OCI-LY3 (cell line): ENCODE results near the gene ABHD13.

Experiments used
- H2AFZ ChIP-seq: fragments of 200-600, 300-600 bp; shearing (Covaris generic); 2 replicates; pipeline ENCODE4 v1.6.0; 2014; ENCODE audit warnings: antibody characterized with exemption, low read depth, low read length
- H3K27ac ChIP-seq: fragments of 200-600, 300-600 bp; sonication (generic); 2 replicates; pipeline ENCODE4 v1.5.1; 2014; ENCODE audit warnings: mild to moderate bottlenecking, low read length, moderate library complexity, mixed read lengths
- H3K27me3 ChIP-seq: fragments of 200-600, 300-600 bp; sonication (generic); 2 replicates; pipeline ENCODE4 v1.6.1; 2014; ENCODE audit warnings: low read depth, low read length, mixed read lengths
- H3K36me3 ChIP-seq: fragments of 200-600, 300-600 bp; sonication (generic); replicated peaks from 2 replicates; pipeline ENCODE3; 2014; ENCODE audit warnings: low read depth, low read length, mixed read lengths
- H3K4me1 ChIP-seq: fragments of 300-600, 200-600 bp; sonication (generic); 2 replicates; pipeline ENCODE4 v1.6.1; 2014; ENCODE audit warnings: low read length, mixed read lengths
- H3K4me2 ChIP-seq: fragments of 200-600, 300-600 bp; sonication (generic); 2 replicates; pipeline ENCODE4 v1.6.1; 2014; ENCODE audit warnings: low read length, mixed read lengths
- H3K4me3 ChIP-seq: fragments of 300-600, 200-600 bp; sonication (generic); 2 replicates; pipeline ENCODE4 v1.5.1; 2014; ENCODE audit warnings: antibody characterized with exemption, mild to moderate bottlenecking, low read length, moderate library complexity
- H3K79me2 ChIP-seq: fragments of 300-600, 200-600 bp; shearing (Covaris generic); 2 replicates; pipeline ENCODE4 v1.6.1; 2014; ENCODE audit warnings: mild to moderate bottlenecking, low read length, mixed read lengths
- H3K9ac ChIP-seq: fragments of 300-600, 200-600 bp; shearing (Covaris generic); 2 replicates; pipeline ENCODE4 v1.6.0; 2014; ENCODE audit warnings: mild to moderate bottlenecking, low read length, moderate library complexity
- H3K9me3 ChIP-seq: fragments of 200-600, 300-600 bp; shearing (Covaris generic); 2 replicates; pipeline ENCODE4 v1.6.1; 2014; ENCODE audit warnings: low read length, mixed read lengths; ENCODE audit not compliant: insufficient read depth
- H4K20me1 ChIP-seq: fragments of 200-600, 300-600 bp; sonication (generic); 2 replicates; pipeline ENCODE4 v1.6.1; 2016; ENCODE audit warnings: low read length, mixed read lengths; ENCODE audit not compliant: insufficient read depth
- CTCF ChIP-seq: fragments of 200-600, 300-600 bp; sonication (generic); IDR thresholded peaks from 2 replicates; pipeline ENCODE4 v1.5.1; 2014; ENCODE audit warnings: antibody characterized with exemption, low read length, low read depth
- EZH2phosphoT487 ChIP-seq: fragments of 200-600 bp; shearing (Covaris generic); IDR thresholded peaks from 2 replicates; pipeline ENCODE4 v1.6.1; 2018; ENCODE audit warnings: antibody characterized with exemption, mixed run types, low read depth

Gene ABHD13

GRCh38 chr13:108182652-108183051 is 35.5 kb upstream of the ABHD13 start:
- no peak overlapping the region for H3K9ac ChIP-seq
- H3K79me2 ChIP-seq = no peaks in the 10 kb centered on the region
- H2AFZ ChIP-seq = no peak overlapping the region
- no peaks in the 10 kb centered on the region for H3K36me3 ChIP-seq
- no peaks in the 10 kb centered on the region for H3K9me3 ChIP-seq
- no peak overlapping the region for H3K4me2 ChIP-seq
- H3K27ac ChIP-seq = no peak overlapping the region
- no peaks in the 10 kb centered on the region for H4K20me1 ChIP-seq
- H3K4me1 ChIP-seq = peaks cover 8% of the 10 kb centered on the region; the same call in 1 of the 2 replicates
- no peak overlapping the region for H3K4me3 ChIP-seq
- TF ChIP-seq EZH2phosphoT487 (no peak), CTCF (no peak)
- H3K27me3 ChIP-seq = no peaks in the 10 kb centered on the region

- Histone ChIP-seq H3K27me3 (no peaks in the 10 kb centered on the region), H3K9ac (no peak overlapping the region), H3K4me1 (peaks cover 8% of the 10 kb centered on the region; the same call in 1 of the 2 replicates), H3K4me3 (no peak overlapping the region), H3K27ac (no peak overlapping the region), H2AFZ (no peak overlapping the region), H4K20me1 (no peaks in the 10 kb centered on the region), H3K4me2 (0 out of 2 replicates have a peak overlapping the region, but pooled peaks have one; percentile 4), H3K79me2 (no peaks in the 10 kb centered on the region), H3K9me3 (no peaks in the 10 kb centered on the region), H3K36me3 (no peaks in the 10 kb centered on the region)
- TF ChIP-seq EZH2phosphoT487 = no peak
- TF ChIP-seq CTCF = no peak
These were observed 33.0 kb upstream of the ABHD13 start for GRCh38 chr13:108185223-108185622.

- Histone ChIP-seq H3K36me3 (no peaks in the 10 kb centered on the region), H3K4me1 (peaks cover 8% of the 10 kb centered on the region; the same call in 1 of the 2 replicates), H3K4me2 (no peak overlapping the region), H3K27ac (no peak overlapping the region), H3K9ac (no peak overlapping the region), H3K79me2 (no peaks in the 10 kb centered on the region), H3K9me3 (no peaks in the 10 kb centered on the region), H3K4me3 (no peak overlapping the region), H3K27me3 (no peaks in the 10 kb centered on the region), H2AFZ (no peak overlapping the region), H4K20me1 (no peaks in the 10 kb centered on the region)
- TF ChIP-seq EZH2phosphoT487 (no peak), CTCF (no peak)
These were observed 29.9 kb upstream of the ABHD13 start for GRCh38 chr13:108188260-108188659.

GRCh38 chr13:108190897-108191296 is 27.3 kb upstream of the ABHD13 start:
- Histone ChIP-seq H3K79me2 (no peaks in the 10 kb centered on the region), H4K20me1 (no peaks in the 10 kb centered on the region), H3K4me1 (no peaks in the 10 kb centered on the region), H3K27me3 (no peaks in the 10 kb centered on the region), H3K9me3 (0 out of 2 replicates have a peak, but pooled peaks cover 4% of the 10 kb centered on the region), H3K27ac (no peak overlapping the region), H3K36me3 (no peaks in the 10 kb centered on the region), H3K4me2 (no peak overlapping the region), H3K4me3 (no peak overlapping the region), H2AFZ (no peak overlapping the region), H3K9ac (no peak overlapping the region)
- TF ChIP-seq EZH2phosphoT487 (no peak), CTCF (no peak)
